CD4-positive, alpha-beta T cell treated with Interleukin-17A for 4 hours (primary cell): Measurements from ENCODE around the gene RFLNA.

Experiments used
- DNase-seq: peaks from one replicate; pipeline ENCODE4 v3.0.0-alpha.2; 2020; ENCODE audit warnings: mixed read lengths

Gene RFLNA

DNA sequence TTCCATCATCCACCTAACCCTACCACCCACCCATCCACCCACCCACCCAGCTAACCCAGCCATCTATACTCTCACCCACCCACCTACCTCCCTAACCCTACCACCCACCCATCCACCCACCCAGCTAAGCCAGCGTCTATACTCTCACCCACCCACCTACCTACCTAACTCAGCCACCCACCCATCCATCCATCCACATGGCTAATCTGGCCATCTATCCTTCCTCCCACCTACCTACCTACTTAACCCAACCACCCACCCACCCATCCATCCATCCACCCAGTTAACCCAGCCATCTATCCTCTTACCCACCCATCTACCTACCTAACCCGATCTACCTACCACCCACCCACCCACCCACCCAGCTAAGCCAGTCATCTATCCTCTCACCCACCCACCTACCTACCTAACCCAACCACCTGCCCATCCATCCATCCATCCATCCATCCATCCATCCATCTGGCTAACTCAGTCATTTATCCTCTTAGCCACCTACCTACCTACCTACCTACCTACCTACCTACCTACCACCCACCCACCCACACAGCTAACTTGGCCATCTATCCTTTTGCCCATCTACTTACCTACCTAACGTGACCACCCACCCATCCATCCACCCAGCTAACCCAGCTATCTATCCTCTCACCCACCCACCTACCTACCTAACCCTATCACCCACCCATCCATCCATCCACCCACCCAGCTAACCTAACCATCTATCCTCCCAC lies 44.1 kb downstream of the RFLNA start:
- no peak for DNase-seq

DNA sequence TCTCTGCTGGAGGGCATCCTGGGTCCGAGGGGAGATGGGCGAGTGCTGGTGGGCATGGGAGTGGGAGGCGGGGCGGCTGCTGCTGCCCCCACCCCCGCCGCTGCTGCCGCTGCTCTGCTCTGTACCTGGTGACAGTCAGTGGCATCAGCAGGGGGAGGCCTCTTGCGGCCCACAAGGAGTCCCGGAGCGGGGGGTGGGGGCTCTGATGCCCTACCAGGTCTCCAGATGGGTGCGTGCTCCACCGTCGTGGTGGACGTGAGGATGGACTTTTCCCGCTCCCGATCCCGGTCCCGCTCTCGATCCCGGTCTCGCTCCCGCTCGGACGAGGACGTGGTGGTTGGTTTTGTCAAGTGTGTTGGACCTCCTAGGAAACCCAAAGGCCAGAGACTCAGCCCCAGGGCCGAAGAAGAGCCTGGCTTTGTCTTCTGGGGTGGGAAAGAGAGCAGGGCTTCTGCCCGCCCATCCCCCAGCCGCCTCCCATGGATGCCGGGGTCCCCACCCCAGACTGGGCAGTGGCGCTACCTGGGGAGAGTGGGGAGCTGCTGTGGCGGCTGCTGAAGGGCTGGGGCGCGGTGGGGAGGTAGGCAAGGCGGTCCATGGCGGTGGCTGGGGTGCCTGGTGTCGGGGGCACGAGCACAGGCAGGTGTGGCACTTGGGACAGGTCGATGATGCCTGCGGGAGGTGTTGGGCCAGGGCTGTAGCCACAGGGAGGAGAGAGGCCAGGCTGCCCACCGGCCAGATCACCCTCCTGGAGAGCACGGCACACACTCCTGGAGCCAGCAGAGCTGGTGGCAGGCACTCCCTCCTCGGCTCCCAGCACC lies 45.4 kb downstream of the RFLNA start:
- no peak for DNase-seq

DNA sequence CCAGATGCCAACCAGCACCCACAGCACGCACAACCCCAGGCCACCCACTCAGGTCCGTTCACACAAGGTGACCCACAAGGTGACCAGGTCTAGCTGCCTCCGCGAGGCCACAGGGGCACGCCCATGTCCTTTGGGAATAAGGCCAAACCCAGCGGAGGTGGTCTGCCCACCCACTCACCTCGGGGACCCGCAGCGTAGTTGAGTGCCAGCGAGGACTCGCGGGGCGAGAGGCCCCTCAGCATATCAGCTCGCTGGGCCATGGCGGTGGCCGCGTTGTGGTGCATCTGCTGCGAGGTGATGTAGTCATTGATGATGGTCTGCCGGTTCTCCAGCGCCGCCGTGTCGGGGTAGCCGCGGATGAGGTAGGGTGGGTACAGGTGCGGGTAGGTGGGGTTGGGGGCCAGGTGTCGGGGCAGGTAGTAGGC lies 46.8 kb downstream of the RFLNA start:
- DNase-seq: no peak

DNA sequence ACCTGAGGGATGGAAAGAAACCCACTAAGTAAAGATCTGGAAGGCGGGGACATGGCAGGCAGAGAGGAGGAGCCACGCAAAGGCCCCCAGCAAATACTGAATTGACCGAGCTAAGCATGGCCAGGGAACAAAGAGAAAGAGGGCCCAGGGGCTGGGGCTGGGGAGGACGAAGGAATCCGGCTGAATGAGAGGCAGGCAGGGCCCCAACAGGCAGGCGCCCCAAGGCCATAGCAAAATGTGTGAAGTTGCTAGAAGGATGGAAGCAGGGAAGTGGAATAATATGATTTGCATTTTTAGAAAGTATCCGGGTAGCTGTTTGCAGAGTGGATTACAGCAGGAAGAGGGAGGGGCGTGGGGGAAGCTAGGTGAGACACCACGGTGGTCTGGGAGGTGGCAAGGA lies 49.1 kb downstream of the RFLNA start:
- DNase-seq: no peak

DNA sequence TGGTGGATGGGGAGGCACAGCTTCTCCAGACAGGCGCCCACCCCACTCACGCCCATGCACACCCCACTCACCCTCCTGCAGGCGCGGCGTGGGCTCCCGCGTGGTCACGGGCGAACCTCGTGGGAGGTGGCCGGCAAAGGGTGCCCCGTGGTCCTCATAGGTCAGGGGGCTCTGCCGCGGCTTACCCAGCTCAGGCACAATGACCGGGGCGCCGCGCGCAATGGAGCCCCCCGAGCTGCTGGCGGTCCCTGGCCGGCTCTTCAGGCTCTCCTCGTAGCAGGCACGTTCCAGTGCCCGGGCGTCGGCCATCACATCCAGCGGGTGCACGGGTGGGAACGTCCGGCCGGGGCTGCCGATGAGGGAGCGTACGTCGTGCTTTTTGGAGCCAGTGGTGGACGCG lies 49.6 kb downstream of the RFLNA start:
- no peak for DNase-seq

DNA sequence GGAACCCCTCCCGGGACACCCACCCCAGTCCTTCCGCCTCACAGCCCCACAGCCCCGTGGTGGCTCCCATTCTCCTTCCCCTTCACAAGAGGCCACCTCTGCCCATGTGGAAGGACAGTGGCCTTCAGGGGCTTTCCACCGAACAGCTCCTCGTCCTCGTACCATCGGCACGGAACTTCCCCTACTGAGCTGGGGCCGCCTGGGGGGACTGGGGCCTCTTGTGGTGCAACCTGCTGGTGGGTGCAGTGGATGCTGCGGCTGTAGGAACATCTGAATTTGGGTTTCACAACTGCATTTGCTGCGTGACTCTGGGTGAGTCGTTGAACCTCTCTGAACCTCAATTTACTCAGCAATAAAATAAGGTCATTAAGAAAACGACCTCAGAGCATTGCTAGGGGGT lies 50.9 kb downstream of the RFLNA start:
- DNase-seq: no peak

DNA sequence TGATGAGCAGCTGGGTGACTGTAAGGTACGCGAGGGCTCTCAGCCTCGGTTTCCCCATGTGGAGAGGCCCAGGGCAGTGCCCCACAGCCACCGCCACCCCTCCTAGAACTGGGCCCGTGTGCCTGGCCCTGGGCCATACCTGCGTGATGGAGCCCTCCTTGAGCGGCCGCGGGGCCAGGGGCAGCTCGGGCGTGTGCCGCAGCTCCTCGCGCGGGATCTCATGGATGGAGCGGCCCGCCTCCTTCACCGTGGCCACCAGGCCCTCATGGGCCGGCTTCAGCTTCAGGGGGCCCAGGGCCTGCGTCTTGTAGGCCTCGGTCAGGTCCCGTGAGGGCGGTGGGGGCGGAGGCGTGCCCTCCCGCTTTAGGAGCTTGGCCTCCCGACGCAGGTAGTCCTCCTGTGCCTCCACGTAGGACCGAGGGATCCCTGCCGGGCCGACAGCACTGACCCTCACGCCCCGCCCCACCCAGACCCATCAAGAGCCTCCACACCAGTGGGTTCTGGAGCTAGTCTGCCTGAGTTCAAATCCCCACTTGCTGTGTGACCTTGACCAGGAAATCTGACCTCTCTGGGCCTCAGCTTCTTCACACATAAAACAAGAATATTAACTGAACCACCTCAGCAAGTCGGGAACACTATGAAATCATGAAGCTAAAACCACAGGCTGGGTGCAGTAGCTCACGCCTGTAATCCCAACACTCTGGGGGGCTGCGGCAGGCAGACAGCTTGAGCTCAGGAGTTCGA lies 51.7 kb downstream of the RFLNA start:
- no peak for DNase-seq

DNA sequence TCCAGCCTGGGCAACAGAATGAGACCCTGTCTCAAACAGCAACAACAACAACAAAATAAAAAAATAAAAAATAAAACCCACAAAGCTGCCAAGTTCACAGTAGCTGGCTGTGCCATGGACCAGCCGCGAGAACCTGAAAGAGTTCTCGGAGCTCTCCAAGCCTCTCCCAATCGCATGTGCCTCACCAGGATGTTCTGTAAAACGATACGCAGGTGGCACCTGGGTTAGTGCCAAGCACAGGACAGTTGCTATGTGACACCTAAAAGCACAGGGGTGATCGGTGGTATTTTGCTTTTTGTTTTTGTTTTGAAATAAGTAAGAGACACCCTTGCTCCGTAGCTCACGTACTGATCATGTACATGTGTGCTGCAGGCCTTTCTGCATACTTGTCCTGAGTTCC lies 52.4 kb downstream of the RFLNA start:
- DNase-seq: no peak

DNA sequence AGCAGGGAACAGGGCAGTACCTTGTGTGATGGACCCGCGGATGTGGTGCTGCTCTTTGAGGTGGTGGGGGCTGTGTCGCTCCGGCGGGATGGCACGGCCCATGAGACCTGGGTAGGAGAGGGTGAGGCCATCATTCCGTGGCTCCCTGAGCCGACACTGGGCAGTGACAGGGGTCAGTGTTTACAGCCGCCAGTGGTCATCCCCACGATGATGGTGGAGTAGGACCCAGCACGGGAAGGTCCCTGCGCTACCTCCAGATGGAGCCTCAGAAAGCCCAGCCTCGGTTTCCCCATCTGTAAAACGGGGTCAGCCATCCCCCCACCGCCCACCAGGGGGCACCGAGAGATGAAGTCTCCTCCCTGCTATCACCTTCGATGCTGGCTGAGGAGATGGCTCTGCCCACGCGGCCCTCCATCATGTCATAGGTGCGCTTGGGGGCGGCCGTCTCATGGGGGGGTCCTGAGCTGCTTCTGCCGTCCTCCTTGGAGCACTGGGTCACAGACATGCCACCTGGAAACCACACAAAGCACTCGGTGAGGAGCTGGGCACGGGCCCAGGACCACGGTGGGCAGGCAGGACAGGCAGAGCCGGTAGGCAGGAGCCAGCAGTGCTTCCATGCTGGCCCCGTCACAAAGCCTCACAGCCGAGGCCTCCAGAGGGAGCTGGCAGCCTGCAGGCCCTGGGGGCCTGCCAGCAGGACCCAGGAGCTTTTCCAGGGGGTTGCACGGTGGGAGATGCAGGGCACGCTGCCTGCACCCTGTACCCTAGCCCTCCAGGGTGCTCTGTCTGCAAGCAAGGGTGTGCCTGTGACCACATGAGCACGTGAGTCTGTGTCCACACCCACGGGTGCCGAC lies 53.1 kb downstream of the RFLNA start:
- peak; percentile 52 for DNase-seq

DNA sequence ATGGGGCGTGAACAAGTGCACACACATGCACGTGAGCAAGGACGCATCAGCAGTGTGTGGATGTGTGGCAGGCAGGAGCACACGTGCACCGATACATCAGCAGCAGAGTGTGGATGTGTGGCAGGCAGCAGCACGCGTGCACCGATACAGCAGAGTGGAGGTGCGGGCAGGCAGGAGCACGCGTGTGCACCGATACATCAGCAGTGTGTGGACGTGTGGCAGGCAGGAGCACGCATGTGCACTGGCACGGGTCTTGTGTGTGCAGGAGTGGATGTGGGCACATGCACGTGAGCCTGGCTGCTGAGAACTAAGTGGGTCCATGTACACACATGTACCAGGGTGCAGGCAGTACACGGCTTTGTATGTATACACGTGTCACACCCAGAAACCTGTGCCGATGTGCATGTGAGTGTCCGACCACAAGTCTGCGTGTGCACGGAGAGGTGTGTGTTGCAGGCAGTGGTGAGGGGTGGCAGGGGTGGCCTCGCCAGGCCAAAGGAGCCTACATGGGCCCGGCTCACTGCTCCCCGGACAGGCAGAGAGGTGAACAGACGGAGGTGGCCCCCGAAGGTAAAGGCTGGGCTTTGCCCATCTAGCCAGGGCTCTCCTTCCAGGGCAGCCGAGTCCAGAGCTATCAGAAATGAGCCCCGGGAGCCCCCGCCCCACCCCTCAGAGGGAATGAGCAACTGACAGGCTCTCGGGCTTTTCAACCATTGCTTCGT lies 53.9 kb downstream of the RFLNA start:
- DNase-seq: no peak

DNA sequence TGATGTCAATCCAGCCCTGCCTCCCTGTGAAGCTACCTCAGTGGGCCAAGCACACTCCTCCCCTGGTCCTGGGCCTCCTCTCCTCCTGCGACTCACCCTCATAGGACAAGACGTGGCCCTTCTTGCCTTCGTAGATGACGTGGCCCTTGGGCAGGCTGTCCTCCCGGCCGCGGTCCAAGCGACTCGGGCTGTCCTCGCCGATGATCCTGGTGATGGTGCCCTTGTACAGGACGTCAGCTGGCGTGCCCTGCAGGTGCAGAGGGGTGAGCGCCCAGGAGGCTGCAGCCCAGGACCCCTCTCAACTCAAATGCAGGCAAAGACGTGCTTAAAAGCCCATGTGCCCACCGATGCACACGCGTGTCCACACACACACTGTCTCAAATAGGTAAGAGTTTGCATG lies 55.6 kb downstream of the RFLNA start:
- no peak for DNase-seq

DNA sequence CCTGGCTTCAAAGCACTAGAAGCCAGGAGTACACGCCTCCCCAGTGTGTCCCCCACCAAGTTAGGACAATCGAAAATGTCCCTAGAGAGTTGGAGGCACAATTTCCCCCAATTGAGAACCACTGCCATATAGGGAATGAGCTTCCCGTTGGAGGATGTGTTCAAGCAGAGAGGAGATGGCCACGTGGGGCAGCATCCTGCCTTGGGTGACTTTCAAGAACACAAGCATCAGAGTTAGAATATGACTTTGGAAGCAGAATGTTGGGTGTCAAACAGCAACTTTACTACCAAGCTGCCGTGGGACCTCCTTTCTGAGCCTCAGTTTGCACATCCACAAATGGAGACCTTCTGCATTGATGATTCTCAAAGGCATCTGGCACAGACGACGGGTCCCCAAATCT lies 56.5 kb downstream of the RFLNA start:
- DNase-seq: no peak

DNA sequence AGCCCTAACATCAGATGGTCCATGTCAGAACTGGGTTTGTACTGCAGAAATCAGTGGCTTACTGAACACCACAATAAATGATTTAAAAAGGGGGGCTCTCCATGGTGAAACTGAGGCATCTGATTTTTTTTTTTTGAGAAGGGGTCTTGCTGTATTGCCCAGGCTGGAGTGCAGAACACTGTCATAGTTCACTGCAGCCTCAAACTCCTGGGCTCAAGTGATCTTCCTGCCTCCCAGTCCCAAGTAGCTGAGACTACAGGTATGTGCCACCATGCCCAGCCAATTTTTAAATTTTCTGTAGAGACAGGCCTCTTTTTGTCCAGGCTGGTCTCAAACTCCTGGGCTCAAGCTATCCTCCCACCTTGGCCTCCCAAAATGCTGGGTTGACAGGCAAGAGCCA lies 57.4 kb downstream of the RFLNA start:
- no peak for DNase-seq

DNA sequence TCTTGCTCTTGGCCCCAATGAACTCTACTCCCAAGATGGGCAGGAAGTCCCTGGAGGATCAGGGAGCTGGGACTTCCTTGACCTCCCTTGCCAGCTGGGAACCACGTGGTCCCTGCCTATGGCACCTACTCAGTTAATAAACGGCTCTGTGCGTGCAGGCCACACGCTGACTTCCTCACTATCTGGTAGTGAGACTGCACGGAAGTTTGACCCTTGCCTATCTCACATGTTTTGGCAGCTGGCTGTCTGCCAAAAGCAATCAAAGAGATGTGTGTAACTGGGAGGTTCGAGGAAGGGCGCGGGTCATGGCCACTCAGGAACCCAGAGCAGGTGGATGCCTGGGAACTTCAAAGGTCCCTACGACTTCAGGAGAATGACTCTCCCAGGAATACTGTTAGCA lies 57.9 kb downstream of the RFLNA start:
- DNase-seq: no peak

DNA sequence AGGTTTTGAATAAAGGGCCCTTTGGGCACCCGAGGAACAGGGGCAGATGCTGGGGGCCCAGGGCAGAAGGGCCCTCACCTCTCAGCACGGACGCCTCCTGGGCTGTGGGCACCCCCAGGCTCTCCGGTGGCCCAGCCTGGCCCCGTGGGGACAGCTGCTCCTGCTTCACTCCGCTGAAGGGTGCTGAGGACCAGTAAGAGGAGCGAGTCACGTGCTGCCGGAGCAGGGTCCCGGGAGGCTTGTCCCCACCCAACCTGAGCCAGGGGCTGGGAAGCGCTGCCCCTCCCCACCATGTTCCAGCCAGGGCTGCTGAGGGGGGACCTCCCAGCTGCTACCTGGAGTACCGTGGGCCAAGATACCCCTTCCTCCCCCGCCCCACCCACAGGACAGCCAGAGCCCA lies 59.5 kb downstream of the RFLNA start:
- DNase-seq: no peak

DNA sequence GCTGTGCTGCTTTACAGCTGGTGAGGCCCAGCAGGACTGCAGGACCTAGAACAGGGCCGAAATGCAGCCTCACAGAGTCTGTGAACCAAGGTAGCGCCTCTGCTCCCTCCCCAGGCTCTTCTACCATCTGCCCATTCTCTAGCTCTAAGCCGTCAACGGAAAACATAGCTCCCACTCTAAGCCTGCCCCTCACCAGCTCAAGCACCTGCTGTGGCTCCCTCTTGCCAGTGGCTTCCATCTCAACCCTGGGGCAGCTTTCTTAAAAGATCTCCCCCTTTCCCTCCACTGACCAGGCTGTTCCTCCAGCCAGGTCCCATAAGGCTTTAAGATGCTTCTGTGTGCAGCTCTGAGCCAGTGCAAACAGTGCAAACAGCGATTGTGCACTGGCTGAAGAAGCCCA lies 61.3 kb downstream of the RFLNA start:
- DNase-seq: no peak

DNA sequence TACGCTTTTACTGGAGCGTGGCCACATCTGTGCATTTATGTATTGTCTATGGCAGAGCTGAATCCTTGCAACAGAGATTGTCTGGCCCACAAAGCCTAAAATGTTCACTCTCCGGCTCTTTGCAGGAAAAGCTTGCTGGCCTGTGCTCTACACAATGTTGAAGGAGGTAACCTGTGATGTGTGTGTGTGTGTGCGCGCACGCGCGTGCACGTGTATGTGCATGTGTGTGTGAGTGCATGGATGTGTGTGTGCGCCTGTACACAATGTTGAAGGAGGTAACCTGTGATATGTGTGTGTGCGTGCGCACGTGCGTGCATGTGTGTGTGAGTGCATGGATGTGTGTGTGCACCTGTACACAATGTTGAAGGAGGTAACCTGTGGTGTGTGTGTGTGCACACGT lies 62.7 kb downstream of the RFLNA start:
- DNase-seq: no peak

DNA sequence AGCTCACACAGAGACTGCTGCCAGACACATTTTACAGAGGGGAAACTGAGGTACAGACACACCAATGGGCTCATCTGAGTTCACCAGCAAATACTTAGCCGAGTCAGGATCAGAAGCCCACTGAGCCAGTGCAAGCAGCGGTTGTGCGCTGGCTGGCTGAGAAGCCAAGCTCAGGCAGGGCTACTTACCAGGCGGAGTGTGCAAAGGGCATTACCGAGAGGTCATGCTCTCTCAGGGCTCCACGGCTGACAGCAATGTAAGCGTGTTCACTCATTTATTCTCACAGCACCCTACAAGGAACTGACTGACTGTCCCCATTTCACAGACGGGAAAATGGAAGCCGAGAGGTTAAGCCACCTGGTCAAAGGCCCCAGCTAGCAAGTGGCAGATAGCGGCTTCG lies 63.7 kb downstream of the RFLNA start:
- no peak for DNase-seq

DNA sequence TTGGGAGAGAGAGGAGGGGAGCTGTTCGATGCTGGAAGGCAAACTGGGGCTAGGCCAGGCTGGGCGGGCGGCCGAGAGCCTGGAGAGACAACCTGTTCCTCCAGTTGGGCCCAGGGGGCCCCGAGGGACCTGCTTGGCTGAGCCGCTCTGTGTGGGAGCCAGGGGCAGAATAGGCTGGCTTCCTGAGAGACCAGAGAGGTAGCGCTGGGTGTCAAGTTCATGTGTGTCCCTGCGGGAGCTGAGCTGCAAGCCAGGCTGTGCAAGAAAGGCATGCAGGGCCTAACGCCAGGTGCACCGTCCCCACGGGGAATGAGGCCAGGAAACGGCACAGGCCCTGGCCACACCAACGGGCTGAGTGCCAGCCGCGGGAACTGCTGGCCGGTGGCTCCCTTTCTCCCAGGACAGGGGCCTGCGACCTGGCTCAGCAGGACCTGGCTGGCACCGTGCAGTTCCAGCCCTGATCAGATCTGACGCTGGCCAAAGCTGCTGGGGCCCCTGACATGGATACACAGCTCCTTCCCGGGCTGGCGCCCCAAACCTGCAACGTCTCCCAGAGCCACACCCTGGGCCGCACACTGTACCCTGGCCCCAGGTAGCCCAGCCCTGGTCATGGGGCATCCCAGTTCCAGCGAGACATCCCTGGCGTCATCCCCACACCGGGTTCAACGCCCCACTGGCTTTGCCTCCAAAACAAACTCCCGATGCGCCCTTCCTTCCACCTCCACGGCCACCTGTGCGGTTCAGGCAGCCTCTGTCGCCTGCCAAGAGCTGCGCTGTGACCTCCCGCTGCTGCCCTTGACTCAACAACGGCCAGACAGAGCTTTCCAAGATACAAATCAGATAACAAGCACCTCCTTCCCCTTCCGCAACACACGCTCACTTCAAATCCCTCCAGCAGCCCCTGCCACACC lies 65.0 kb downstream of the RFLNA start:
- no peak for DNase-seq

DNA sequence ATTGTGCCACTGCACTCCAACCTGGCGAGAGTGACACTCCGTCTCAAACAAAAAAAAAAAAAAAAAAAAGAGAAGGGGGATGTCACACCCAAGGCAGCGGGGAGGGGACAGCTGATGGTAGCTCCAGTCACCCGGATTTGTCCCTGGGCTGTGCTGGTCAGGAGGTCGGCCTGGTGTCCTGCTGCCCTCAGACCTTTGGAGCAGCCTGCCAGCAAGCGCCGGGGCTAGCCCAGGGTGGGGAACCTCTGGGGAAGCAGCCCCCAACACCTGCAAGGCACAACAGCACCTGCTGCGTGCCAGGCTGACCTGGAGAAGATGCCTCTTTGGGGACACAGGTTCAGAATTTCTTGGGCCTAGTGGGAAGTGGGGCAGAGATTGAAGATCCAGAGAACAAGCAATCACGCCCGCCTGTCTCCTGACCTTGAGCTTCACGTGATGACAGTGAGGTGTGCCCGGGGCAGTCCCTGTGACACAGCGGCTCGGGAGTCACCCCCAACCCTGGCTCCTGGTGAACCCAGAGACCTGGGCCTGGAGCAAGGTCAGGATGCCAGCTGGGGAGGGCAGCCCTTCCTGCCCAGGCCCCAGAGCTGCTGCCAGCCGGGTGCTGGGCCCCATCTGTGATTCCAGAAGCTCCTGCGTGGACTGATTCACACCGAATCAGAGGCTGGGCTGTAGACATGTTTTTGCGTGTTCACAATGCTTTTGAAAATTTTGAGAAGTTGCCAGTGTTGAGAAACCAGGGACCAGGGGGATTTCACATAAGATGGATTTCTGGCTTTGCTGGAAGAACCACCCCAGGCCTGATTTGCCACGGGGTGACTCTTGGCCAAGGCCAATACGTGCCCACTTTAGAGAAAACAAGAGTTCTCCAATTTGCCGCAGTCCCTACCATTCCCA lies 66.4 kb downstream of the RFLNA start:
- no peak for DNase-seq
